OCI-LY7 (cell line): Measurements from ENCODE around the gene ZNF620.

Experiments used
- CTCF ChIP-seq: fragments of 200-600 bp; sonication (generic); conservative IDR thresholded peaks from 2 replicates; pipeline ENCODE4 v1.5.1; 2014; ENCODE audit warnings: mild to moderate bottlenecking, antibody characterized with exemption, low read length, moderate library complexity, mixed read lengths
- EZH2phosphoT487 ChIP-seq: fragments of 200-600 bp; sonication (generic); IDR thresholded peaks from 2 replicates; pipeline ENCODE4 v1.6.1; 2018; ENCODE audit warnings: low read depth, borderline replicate concordance, mild to moderate bottlenecking, mixed run types, antibody characterized with exemption, low read length, moderate library complexity, mixed read lengths

- TF ChIP-seq CTCF (no peak), EZH2phosphoT487 (no peak)
Observed at GRCh38 chr3:40524222-40524567, 18.4 kb downstream of the ZNF620 start.
